HG03460 (cell line): ENCODE data around the gene RPH3AL.
"Not testable (repeated sequence)": the region's sequence is repeated elsewhere in the genome, so short reads cannot be mapped to it uniquely, and the experiment has no call there.

ENCODE experiments used
- ATAC-seq: cut with Tn5 transposase; IDR thresholded peaks from one replicate; pipeline ENCODE4 v1.9.1; 2021; ENCODE audit not compliant: unreplicated experiment

RPH3AL gene

GRCh38 chr17:379531-380465 is 27.2 kb upstream of the RPH3AL start:
- no peak for ATAC-seq

GRCh38 chr17:378068-378467 is 25.5 kb upstream of the RPH3AL start:
- ATAC-seq: no peak

- no peak for ATAC-seq
These were observed 24.6 kb upstream of the RPH3AL start for GRCh38 chr17:376936-377863.

- ATAC-seq: no peak
These were observed 21.1 kb upstream of the RPH3AL start for GRCh38 chr17:373613-374230.

- ATAC-seq: no peak
These were observed 19.8 kb upstream of the RPH3AL start for GRCh38 chr17:372157-373152.

GRCh38 chr17:371583-371982 is 19.0 kb upstream of the RPH3AL start:
- ATAC-seq: no peak

- ATAC-seq: not testable (repeated sequence)
These were observed 15.0 kb upstream of the RPH3AL start for GRCh38 chr17:367656-368055.

- not testable (repeated sequence) for ATAC-seq
These were observed 14.3 kb upstream of the RPH3AL start for GRCh38 chr17:366657-367615.

GRCh38 chr17:364766-365165 is 12.2 kb upstream of the RPH3AL start:
- ATAC-seq: no peak

GRCh38 chr17:364308-364707 is 11.7 kb upstream of the RPH3AL start:
- no peak for ATAC-seq

GRCh38 chr17:362721-363120 is 10.1 kb upstream of the RPH3AL start:
- ATAC-seq: no peak

- no peak for ATAC-seq
These were observed 7.6 kb upstream of the RPH3AL start for GRCh38 chr17:360092-360750.

GRCh38 chr17:358491-359151 is 6.0 kb upstream of the RPH3AL start:
- no peak for ATAC-seq

- no peak for ATAC-seq
These were observed 5.0 kb upstream of the RPH3AL start for GRCh38 chr17:357644-358043.

GRCh38 chr17:356671-357434 is 4.2 kb upstream of the RPH3AL start:
- ATAC-seq: no peak

- no peak for ATAC-seq
These were observed 2.3 kb upstream of the RPH3AL start for GRCh38 chr17:354651-355556.
